HepG2 (cell line): ENCODE data around the gene BHLHE41.

Experiments used
- AGO2 ChIP-seq: fragments of 200-400 bp; formaldehyde crosslinking; optimal IDR thresholded peaks from 2 replicates; pipeline ENCODE3; 2017; ENCODE audit warnings: mild to moderate bottlenecking, low read depth, low read length, moderate library complexity
- EZH2 ChIP-seq: conservative IDR thresholded peaks from 2 replicates; pipeline ENCODE4 v1.6.1; 2012; ENCODE audit warnings: mild to moderate bottlenecking, low read depth, low read length, moderate library complexity
- FOSL2 ChIP-seq: sonication (generic); formaldehyde crosslinking; IDR thresholded peaks from 2 replicates; pipeline ENCODE4 v1.4.0; 2020; ENCODE audit warnings: missing genetic modification reagents
- FOXP1 ChIP-seq, 2 experiments: fragments of 450-650 bp in 1 of 2; IDR thresholded peaks; 2 replicates each; pipeline ENCODE4 v1.6.1; 2017 to 2018; ENCODE audit warnings: antibody characterized with exemption in 1 of 2
- MAFG ChIP-seq: sonication (generic); formaldehyde crosslinking; IDR thresholded peaks from 2 replicates; pipeline ENCODE4 v1.5.1; 2020; ENCODE audit warnings: mild to moderate bottlenecking, missing genetic modification reagents
- ZBTB49 ChIP-seq: sonication (generic); formaldehyde crosslinking; IDR thresholded peaks from 2 replicates; pipeline ENCODE4 v1.4.0; 2020; ENCODE audit warnings: missing genetic modification reagents, borderline replicate concordance
- TF ChIP-seq, protein P1 (sequence below): fragments of 450-650 bp; IDR thresholded peaks from 2 replicates; pipeline ENCODE4 v1.6.1; 2016
- TF ChIP-seq, protein P2 (sequence below): sonication (generic); formaldehyde crosslinking; IDR thresholded peaks from 2 replicates; pipeline ENCODE4 v1.4.0; 2020; ENCODE audit warnings: missing genetic modification reagents, mild to moderate bottlenecking, borderline replicate concordance

DNA sequence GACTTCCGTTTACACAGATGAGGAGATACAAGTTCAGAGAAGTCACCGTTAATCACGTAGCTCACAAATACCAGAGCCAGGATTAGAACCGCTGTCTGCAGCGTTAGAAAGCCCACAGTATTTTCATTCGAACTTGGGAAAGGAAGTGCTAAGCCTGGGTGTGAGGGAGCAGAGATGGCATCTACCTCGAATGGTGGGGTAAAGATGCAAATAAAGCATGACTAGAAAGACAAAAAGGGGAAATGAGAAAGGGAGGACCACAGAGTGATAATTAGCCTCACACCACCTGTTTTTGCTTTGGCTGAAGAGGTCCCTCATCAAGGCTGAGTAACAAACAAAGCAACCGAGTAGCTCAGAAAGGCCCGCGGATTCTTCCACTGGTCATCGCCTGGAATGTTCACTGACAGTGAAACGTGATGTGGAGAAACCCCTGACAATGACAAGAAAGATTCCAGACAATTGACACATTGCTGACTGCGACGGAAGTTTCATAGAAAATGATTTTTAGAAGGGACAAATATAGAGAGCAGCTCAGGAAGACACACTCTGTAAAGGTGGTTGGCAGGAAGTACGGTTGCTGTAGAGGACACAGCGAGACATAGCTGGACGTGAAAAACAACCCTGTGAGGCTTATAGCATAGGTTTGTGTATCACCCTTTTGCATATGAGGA is 31.5 kb upstream of the BHLHE41 start:
- TF ChIP-seq AGO2 (no peak), EZH2 (no peak), FOXP1 (IDR thresholded peaks at IDR 0.05) (no peak), FOXP1 (CRISPR knock-in tag; IDR thresholded peaks at IDR 0.05) (no peak), MAFG (CRISPR knock-in tag) (no peak), FOSL2 (CRISPR knock-in tag) (no peak), ZBTB49 (CRISPR knock-in tag) (no peak)
- TF ChIP-seq, protein P1, sequence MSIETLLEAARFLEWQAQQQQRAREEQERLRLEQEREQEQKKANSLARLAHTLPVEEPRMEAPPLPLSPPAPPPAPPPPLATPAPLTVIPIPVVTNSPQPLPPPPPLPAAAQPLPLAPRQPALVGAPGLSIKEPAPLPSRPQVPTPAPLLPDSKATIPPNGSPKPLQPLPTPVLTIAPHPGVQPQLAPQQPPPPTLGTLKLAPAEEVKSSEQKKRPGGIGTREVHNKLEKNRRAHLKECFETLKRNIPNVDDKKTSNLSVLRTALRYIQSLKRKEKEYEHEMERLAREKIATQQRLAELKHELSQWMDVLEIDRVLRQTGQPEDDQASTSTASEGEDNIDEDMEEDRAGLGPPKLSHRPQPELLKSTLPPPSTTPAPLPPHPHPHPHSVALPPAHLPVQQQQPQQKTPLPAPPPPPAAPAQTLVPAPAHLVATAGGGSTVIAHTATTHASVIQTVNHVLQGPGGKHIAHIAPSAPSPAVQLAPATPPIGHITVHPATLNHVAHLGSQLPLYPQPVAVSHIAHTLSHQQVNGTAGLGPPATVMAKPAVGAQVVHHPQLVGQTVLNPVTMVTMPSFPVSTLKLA: no peak
- TF ChIP-seq, protein P2, sequence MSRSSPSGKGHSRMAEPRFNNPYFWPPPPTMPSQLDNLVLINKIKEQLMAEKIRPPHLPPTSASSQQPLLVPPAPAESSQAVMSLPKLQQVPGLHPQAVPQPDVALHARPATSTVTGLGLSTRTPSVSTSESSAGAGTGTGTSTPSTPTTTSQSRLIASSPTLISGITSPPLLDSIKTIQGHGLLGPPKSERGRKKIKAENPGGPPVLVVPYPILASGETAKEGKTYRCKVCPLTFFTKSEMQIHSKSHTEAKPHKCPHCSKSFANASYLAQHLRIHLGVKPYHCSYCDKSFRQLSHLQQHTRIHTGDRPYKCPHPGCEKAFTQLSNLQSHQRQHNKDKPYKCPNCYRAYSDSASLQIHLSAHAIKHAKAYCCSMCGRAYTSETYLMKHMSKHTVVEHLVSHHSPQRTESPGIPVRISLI (CRISPR knock-in tag): no peak
